ENCODE results near the gene COX4I2.

COX4I2 gene

DNA sequence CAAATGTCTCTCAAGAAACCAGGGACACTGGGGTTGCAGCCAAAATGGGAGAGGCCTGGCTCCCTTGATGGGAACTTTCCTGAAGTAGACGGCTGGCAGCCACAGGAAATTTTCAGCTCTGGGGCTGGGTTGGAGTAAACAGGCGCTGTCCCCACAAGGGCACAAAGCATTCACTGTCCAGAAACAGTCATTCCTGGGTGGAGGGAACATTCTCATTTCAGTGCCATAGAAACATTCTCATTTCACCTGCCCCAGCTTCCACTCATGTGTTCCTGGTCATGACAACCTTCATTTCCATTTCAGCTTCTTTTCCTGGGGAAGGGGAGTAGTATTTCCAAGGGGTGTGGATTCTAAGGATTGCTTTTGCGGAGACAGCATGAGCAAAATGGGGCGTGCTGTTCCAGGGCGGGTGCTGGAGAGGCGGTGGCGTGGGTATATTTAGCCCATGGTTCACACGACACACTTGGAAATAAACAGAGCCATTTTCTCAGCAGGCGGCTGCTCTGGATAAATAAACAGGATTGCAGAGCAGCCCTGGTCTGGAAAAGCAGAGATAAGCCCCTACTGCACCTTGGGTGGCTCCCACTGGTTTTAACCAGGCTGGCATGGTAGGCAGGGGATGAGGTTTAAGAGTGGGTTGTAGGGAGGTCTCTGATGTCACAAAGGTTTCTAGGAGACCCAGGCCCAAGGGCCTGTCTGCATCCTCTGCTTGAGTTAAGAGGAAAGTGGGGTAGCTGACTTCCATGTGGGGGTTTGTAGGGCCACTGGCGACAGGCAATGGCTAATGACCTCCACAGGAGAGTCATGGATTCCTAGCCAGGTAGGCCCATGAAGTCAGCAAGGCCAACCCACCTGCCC lies 32.9 kb downstream of the COX4I2 start:
- DNase-seq (ENCODE audit: low read depth in 1 of 2, low spot score in 1 of 2): no peak
- H3K27me3 ChIP-seq (ENCODE audit: insufficient read depth, poor library complexity, severe bottlenecking): no peaks in the 10 kb centered on the region
- no peak overlapping the region for H3K4me3 ChIP-seq (replicated peaks; ENCODE audit: insufficient read depth, low read length)
- TF ChIP-seq SPI1 (IDR thresholded peaks at IDR 0.05; ENCODE audit: borderline replicate concordance, low read depth) (no peak), GABPA (IDR thresholded peaks at IDR 0.05; ENCODE audit: low read depth) (no peak), REST (IDR thresholded peaks at IDR 0.05; ENCODE audit: insufficient replicate concordance, low read depth) (no peak), CTCF (IDR thresholded peaks at IDR 0.05; ENCODE audit: insufficient read depth, low read length) (no peak), POLR2AphosphoS5 (IDR thresholded peaks at IDR 0.05; ENCODE audit: low read depth) (no peak)
- no peak overlapping the region for H3K27ac ChIP-seq (replicated peaks)

GRCh38 chr20:31671324-31671723 lies 33.6 kb downstream of the COX4I2 start:
- no peak for DNase-seq (ENCODE audit: low read depth in 1 of 2, low spot score in 1 of 2)
- Histone ChIP-seq H3K4me3 (replicated peaks; ENCODE audit: insufficient read depth, low read length) (no peak overlapping the region), H3K27me3 (ENCODE audit: insufficient read depth, poor library complexity, severe bottlenecking) (no peaks in the 10 kb centered on the region), H3K27ac (replicated peaks) (no peak overlapping the region)
- TF ChIP-seq POLR2AphosphoS5 (IDR thresholded peaks at IDR 0.05; ENCODE audit: low read depth) (no peak), SPI1 (IDR thresholded peaks at IDR 0.05; ENCODE audit: borderline replicate concordance, low read depth) (no peak), CTCF (IDR thresholded peaks at IDR 0.05; ENCODE audit: insufficient read depth, low read length) (no peak), REST (IDR thresholded peaks at IDR 0.05; ENCODE audit: insufficient replicate concordance, low read depth) (no peak), GABPA (IDR thresholded peaks at IDR 0.05; ENCODE audit: low read depth) (no peak)

DNA sequence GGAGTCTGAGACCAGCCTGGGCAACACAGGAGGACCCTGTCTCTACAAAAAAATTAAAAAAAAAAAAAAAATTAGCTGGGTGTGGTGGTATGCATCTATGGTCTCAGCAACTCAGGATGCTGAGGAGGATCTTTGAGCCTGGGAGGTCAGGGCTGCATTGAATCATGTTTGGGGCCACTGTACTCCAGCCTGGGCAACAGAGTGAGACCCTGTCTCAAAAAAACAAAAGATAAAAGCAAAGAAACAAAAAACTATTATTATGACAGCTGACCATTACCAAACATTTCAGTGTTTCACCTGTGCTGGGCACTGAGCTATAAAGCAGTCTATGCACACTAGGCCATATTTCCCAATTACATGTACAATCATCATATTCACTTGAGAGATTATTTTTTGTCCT lies 35.7 kb downstream of the COX4I2 start:
- H3K27ac ChIP-seq (replicated peaks): no peak overlapping the region
- no peak for DNase-seq (ENCODE audit: low read depth in 1 of 2, low spot score in 1 of 2)
- H3K27me3 ChIP-seq (ENCODE audit: insufficient read depth, poor library complexity, severe bottlenecking): no peaks in the 10 kb centered on the region
- TF ChIP-seq SPI1 (IDR thresholded peaks at IDR 0.05; ENCODE audit: borderline replicate concordance, low read depth): no peak
- TF ChIP-seq GABPA (IDR thresholded peaks at IDR 0.05; ENCODE audit: low read depth): no peak
- no peak for TF ChIP-seq POLR2AphosphoS5 (IDR thresholded peaks at IDR 0.05; ENCODE audit: low read depth)
- TF ChIP-seq CTCF (IDR thresholded peaks at IDR 0.05; ENCODE audit: insufficient read depth, low read length): no peak
- no peak overlapping the region for H3K4me3 ChIP-seq (replicated peaks; ENCODE audit: insufficient read depth, low read length)

Measured in HL-60 (cell line).